Caco-2 (cell line): ENCODE measurements around the gene PDE9A. TPM values are rescaled to one million over a fixed set of nuclear protein-coding genes. Genes with fewer than 3 reads are reported as not detected.
A peak's percentile ranks its signal among the peaks of the same experiment; 100 is the strongest.

Experiments used
- BruUV-seq: library from RNA; stranded (reverse); fragments of 400-500 nt; replicated peaks from 2 replicates; lab custom pipeline; 2021; lab: Mats Ljungman, UMichigan
- CTCF ChIA-PET: fragments of 300-600 bp; sonication (Branson Sonifier 250); formaldehyde crosslinking; loops from one replicate; lab custom pipeline; 2022; ENCODE audit warnings: antibody characterized with exemption; lab: Charles Lee
- POLR2A ChIA-PET: fragments of 300-600 bp; sonication (Branson Sonifier 250); formaldehyde crosslinking; loops from one replicate; lab custom pipeline; 2022; ENCODE audit warnings: antibody characterized with exemption; lab: Charles Lee
- DNase-seq, 2 experiments: peaks; one replicate each; pipeline versions ENCODE4 v3.0.0 to v3.0.0-alpha.2; 2020 to 2022
- H3K27me3 ChIP-seq: replicated peaks from 2 replicates; pipeline ENCODE4 v1.6.0; 2011; ENCODE audit warnings: low read length; ENCODE audit not compliant: control insufficient read depth, insufficient read depth
- H3K36me3 ChIP-seq: 2 replicates; pipeline ENCODE4 v1.5.1; 2011; ENCODE audit warnings: low read length; ENCODE audit not compliant: control insufficient read depth, insufficient read depth
- H3K4me1 ChIP-seq: fragments of 250-450 bp; sonication (Bioruptor Pico); 2 replicates; pipeline ENCODE4 v1.5.1; 2020; ENCODE audit warnings: mild to moderate bottlenecking
- H3K4me3 ChIP-seq: 2 replicates; pipeline ENCODE4 v1.5.1; 2011; ENCODE audit warnings: low read depth, mild to moderate bottlenecking, control low read depth, low read length
- H3K9me3 ChIP-seq: fragments of 250-450 bp; sonication (Bioruptor Pico); 2 replicates; pipeline ENCODE4 v1.5.1; 2020; ENCODE audit warnings: mild to moderate bottlenecking, moderate library complexity
- H3K27ac Mint-ChIP-seq: one replicate; pipeline ENCODE4 v1.8.0; 2022; ENCODE audit warnings: mixed read lengths; ENCODE audit not compliant: unreplicated experiment
- H3K27me3 Mint-ChIP-seq: one replicate; pipeline ENCODE4 v1.8.0; 2022; ENCODE audit warnings: mixed read lengths; ENCODE audit not compliant: insufficient read depth, unreplicated experiment
- H3K36me3 Mint-ChIP-seq: one replicate; pipeline ENCODE4 v1.8.0; 2022; ENCODE audit warnings: mild to moderate bottlenecking, mixed read lengths; ENCODE audit not compliant: insufficient read depth, unreplicated experiment
- H3K4me1 Mint-ChIP-seq: one replicate; pipeline ENCODE4 v1.8.0; 2022; ENCODE audit warnings: low read depth, mixed read lengths; ENCODE audit not compliant: unreplicated experiment
- H3K4me3 Mint-ChIP-seq: one replicate; pipeline ENCODE4 v1.8.0; 2022; ENCODE audit warnings: mild to moderate bottlenecking, moderate library complexity, mixed read lengths; ENCODE audit not compliant: unreplicated experiment
- H3K9me3 Mint-ChIP-seq: one replicate; pipeline ENCODE4 v1.8.0; 2022; ENCODE audit warnings: mixed read lengths; ENCODE audit not compliant: unreplicated experiment
- CTCF ChIP-seq, 2 experiments: fragments of 200-600 bp in 1 of 2; IDR thresholded peaks; 1 replicate in 1 of 2; 2 replicates in 1 of 2; pipeline versions ENCODE4 v1.5.1 to v1.8.0; 2011 to 2022; ENCODE audit warnings: antibody characterized with exemption in 1 of 2, control low read depth in 1 of 2, inconsistent platforms in 1 of 2, low read depth in 1 of 2, low read length in 1 of 2, mild to moderate bottlenecking in 1 of 2, moderate library complexity in 1 of 2; ENCODE audit not compliant: insufficient read depth in 1 of 2, severe bottlenecking in 1 of 2, unreplicated experiment in 1 of 2
- intact Hi-C: fragments of 100-400 bp; cut with micrococcal nuclease; formaldehyde crosslinking; loops from one replicate; pipeline ENCODE4 v1.10.0; 2022; ENCODE audit not compliant: unreplicated experiment
- total RNA-seq: library from RNA; stranded (reverse); gene quantifications from 2 replicates; pipeline ENCODE4 v1.2.3, GENCODE V29; 2022

The PDE9A gene
- total RNA-seq, 1 experiment from 2014 or later: 9.7 TPM

- TF ChIP-seq CTCF (IDR thresholded peaks at IDR 0.05; ENCODE audit: insufficient read depth in 1 of 2, low read depth in 1 of 2, low read length in 1 of 2, severe bottlenecking in 1 of 2, unreplicated experiment in 1 of 2): no peak
- H3K4me3 Mint-ChIP-seq: no peak overlapping the region
- H3K4me3 ChIP-seq: no peak overlapping the region
- no peaks in the 10 kb centered on the region for H3K27me3 ChIP-seq
- ChIA-PET CTCF (no interaction called here), POLR2A (no interaction called here)
- H3K36me3 ChIP-seq: no peaks in the 10 kb centered on the region
- no peak for DNase-seq
- 0 out of 2 replicates have a peak, but pooled peaks cover under 1% of the 10 kb centered on the region for H3K4me1 ChIP-seq
- H3K4me1 Mint-ChIP-seq: no peaks in the 10 kb centered on the region
- no peaks in the 10 kb centered on the region for H3K27me3 Mint-ChIP-seq
- no peak overlapping the region for H3K27ac Mint-ChIP-seq
- H3K36me3 Mint-ChIP-seq: no peaks in the 10 kb centered on the region
- intact Hi-C loops: no loop called here
- H3K9me3 Mint-ChIP-seq: no peaks in the 10 kb centered on the region
- no TSS peak for BruUV-seq
- 0 out of 2 replicates have a peak, but pooled peaks cover 4% of the 10 kb centered on the region for H3K9me3 ChIP-seq
Measured at GRCh38 chr21:42666925-42667324, 13.5 kb downstream of the PDE9A start.

- intact Hi-C loops: loop anchor here (2.0 kb wide), 1 partner anchor 76 kb away; no protein-coding TSS in a partner anchor
- no peak overlapping the region for H3K4me3 Mint-ChIP-seq
Measured at GRCh38 chr21:42668298-42668992, 15.0 kb downstream of the PDE9A start.

GRCh38 chr21:42669041-42669440 lies 15.6 kb downstream of the PDE9A start:
- Mint-ChIP-seq H3K27me3 (no peaks in the 10 kb centered on the region), H3K4me3 (no peak overlapping the region), H3K9me3 (no peaks in the 10 kb centered on the region), H3K4me1 (no peaks in the 10 kb centered on the region), H3K27ac (no peak overlapping the region), H3K36me3 (no peaks in the 10 kb centered on the region)
- Histone ChIP-seq H3K36me3 (no peaks in the 10 kb centered on the region), H3K4me1 (peaks cover 9% of the 10 kb centered on the region), H3K9me3 (0 out of 2 replicates have a peak, but pooled peaks cover 4% of the 10 kb centered on the region), H3K4me3 (no peak overlapping the region), H3K27me3 (no peaks in the 10 kb centered on the region)
- CTCF ChIA-PET: interaction anchor here (0.7 to 1.0 kb wide), 3 partner anchors 15 to 76 kb away, joined by 3 to 6 read pairs (median 3); no protein-coding TSS in a partner anchor
- POLR2A ChIA-PET: no interaction called here
- peak in 1 of 2 experiments; percentile 28 for TF ChIP-seq CTCF (IDR thresholded peaks at IDR 0.05; ENCODE audit: insufficient read depth in 1 of 2, low read depth in 1 of 2, low read length in 1 of 2, severe bottlenecking in 1 of 2, unreplicated experiment in 1 of 2)
- intact Hi-C loops: loop anchor here (2.0 kb wide), 1 partner anchor 76 kb away; no protein-coding TSS in a partner anchor
- no TSS peak for BruUV-seq
- DNase-seq: peak in 1 of 2 experiments; percentile 23

More at GRCh38 chr21:42668298-42668992, 15.0 kb downstream of the PDE9A start:
- no peaks in the 10 kb centered on the region for H3K36me3 Mint-ChIP-seq
- BruUV-seq: no TSS peak
- peaks cover 9% of the 10 kb centered on the region for H3K4me1 ChIP-seq
- no peaks in the 10 kb centered on the region for H3K27me3 Mint-ChIP-seq
- H3K36me3 ChIP-seq: no peaks in the 10 kb centered on the region
- H3K27me3 ChIP-seq: no peaks in the 10 kb centered on the region
- no peak overlapping the region for H3K4me3 ChIP-seq
- ChIA-PET POLR2A (no interaction called here), CTCF (interaction anchor here (0.8 to 1.0 kb wide), 2 partner anchors 14 to 16 kb away, joined by 3 to 6 read pairs; no protein-coding TSS in a partner anchor)
- no peaks in the 10 kb centered on the region for H3K4me1 Mint-ChIP-seq
- no peak for DNase-seq
- H3K9me3 Mint-ChIP-seq: no peaks in the 10 kb centered on the region
- 0 out of 2 replicates have a peak, but pooled peaks cover 4% of the 10 kb centered on the region for H3K9me3 ChIP-seq
- TF ChIP-seq CTCF (IDR thresholded peaks at IDR 0.05; ENCODE audit: insufficient read depth in 1 of 2, low read depth in 1 of 2, low read length in 1 of 2, severe bottlenecking in 1 of 2, unreplicated experiment in 1 of 2): no peak
- H3K27ac Mint-ChIP-seq: no peak overlapping the region
